Thymus (tissue), 11 donors: ENCODE results near the gene PSTPIP1. TPM values are rescaled to one million over a fixed set of nuclear protein-coding genes. Genes with fewer than 3 reads are reported as not detected.
"Not testable (repeated sequence)": the region's sequence is repeated elsewhere in the genome, so short reads cannot be mapped to it uniquely, and the experiment has no call there.

ENCODE experiments used
- DNase-seq, 9 donors: peaks; one replicate each; pipeline ENCODE4 v3.0.0-alpha.2; 2013; ENCODE audit warnings: low spot score in 9 of 9, low read depth in 6 of 9, missing footprints in 1 of 9
- H3K27ac ChIP-seq, 2 donors: one replicate each; pipeline ENCODE4 v1.5.1; 2013; ENCODE audit warnings: control low read depth in 1 of 2, low read depth in 1 of 2, low read length in 1 of 2, mild to moderate bottlenecking in 1 of 2, moderate library complexity in 1 of 2
- H3K27me3 ChIP-seq, 2 donors: one replicate each; pipeline ENCODE4 v1.5.1; 2013; ENCODE audit warnings: low read length in 1 of 2; ENCODE audit not compliant: control insufficient read depth in 2 of 2, insufficient read depth in 1 of 2
- H3K36me3 ChIP-seq, 2 donors: one replicate each; pipeline ENCODE4 v1.5.1; 2013; ENCODE audit warnings: low read length in 1 of 2, mild to moderate bottlenecking in 1 of 2, moderate library complexity in 1 of 2; ENCODE audit not compliant: control insufficient read depth in 2 of 2, insufficient read depth in 2 of 2
- H3K4me1 ChIP-seq, 2 donors: one replicate each; pipeline ENCODE4 v1.5.1; 2013; ENCODE audit warnings: low read length in 2 of 2; ENCODE audit not compliant: control insufficient read depth in 2 of 2, insufficient read depth in 2 of 2
- H3K4me3 ChIP-seq, 2 donors: one replicate each; pipeline ENCODE4 v1.5.1; 2013; ENCODE audit warnings: low read length in 2 of 2, control low read depth in 1 of 2, mild to moderate bottlenecking in 1 of 2
- H3K9me3 ChIP-seq, 2 donors: one replicate each; pipeline ENCODE4 v1.5.1; 2013; ENCODE audit warnings: low read length in 1 of 2, mild to moderate bottlenecking in 1 of 2; ENCODE audit not compliant: control insufficient read depth in 2 of 2, insufficient read depth in 1 of 2
- WGBS: extraction: QIAGEN DNeasy Blood & Tissue Kit; methylation state at CpG from one replicate; pipeline ENCODE4 v1.1.7; 2013; 5-methylcytosine and 5-hydroxymethylcytosine counted together
- polyA plus RNA-seq: library from polyadenylated mRNA; stranded (reverse); fragments of 200-250 nt; gene quantifications from one replicate; pipeline ENCODE4 v1.2.3, GENCODE V29; 2013
- total RNA-seq: library from RNA; stranded (reverse); fragments of 120-200 nt; gene quantifications from one replicate; pipeline ENCODE4 v1.2.4, GENCODE V29; 2013
- donor health status: healthy.

The PSTPIP1 gene
- total and polyA plus RNA-seq, 2 donors: 16.0 to 54.8 TPM

GRCh38 chr15:76962337-76963013 is 32.5 kb upstream of the PSTPIP1 start:
- Histone ChIP-seq H3K27me3 (no peaks in the 10 kb centered on the region), H3K27ac (no peak overlapping the region), H3K36me3 (no peaks in the 10 kb centered on the region), H3K4me3 (no peak overlapping the region), H3K9me3 (no peaks in the 10 kb centered on the region), H3K4me1 (peaks cover 0 to 3% of the 10 kb centered on the region in 2 donors)
- WGBS: 95% methylated on average over 9 of the region's 9 CpGs
- DNase-seq: no peak

GRCh38 chr15:76963596-76963995 is 31.3 kb upstream of the PSTPIP1 start:
- Histone ChIP-seq H3K36me3 (no peaks in the 10 kb centered on the region), H3K4me3 (no peak overlapping the region), H3K4me1 (peaks cover 0 to 3% of the 10 kb centered on the region in 2 donors), H3K27ac (peak overlapping the region in 1 of 2 donors; percentile 57), H3K27me3 (no peaks in the 10 kb centered on the region), H3K9me3 (no peaks in the 10 kb centered on the region)
- 94% methylated on average over 9 of the region's 9 CpGs for WGBS
- no peak for DNase-seq

- WGBS: 75% methylated on average over 5 of the region's 5 CpGs
- H3K4me3 ChIP-seq: no peak overlapping the region
Observed at GRCh38 chr15:76964157-76964556, 30.8 kb upstream of the PSTPIP1 start.

GRCh38 chr15:76966051-76966450 is 28.9 kb upstream of the PSTPIP1 start:
- 96% methylated on average over 7 of the region's 7 CpGs for WGBS
- not testable (repeated sequence) for H3K4me1 ChIP-seq, H3K36me3 ChIP-seq, H3K9me3 ChIP-seq, DNase-seq, H3K4me3 ChIP-seq, H3K27me3 ChIP-seq, H3K27ac ChIP-seq

More at GRCh38 chr15:76964157-76964556, 30.8 kb upstream of the PSTPIP1 start:
- H3K36me3 ChIP-seq: no peaks in the 10 kb centered on the region
- no peaks in the 10 kb centered on the region for H3K27me3 ChIP-seq
- no peaks in the 10 kb centered on the region for H3K9me3 ChIP-seq
- H3K4me1 ChIP-seq: peaks cover 0 to 3% of the 10 kb centered on the region in 2 donors
- no peak for DNase-seq
- peak overlapping the region in 1 of 2 donors; percentile 57 for H3K27ac ChIP-seq

GRCh38 chr15:76967067-76967466 is 27.9 kb upstream of the PSTPIP1 start:
- Histone ChIP-seq H3K27me3 (no peaks in the 10 kb centered on the region), H3K4me1 (peaks cover 0 to 3% of the 10 kb centered on the region in 2 donors), H3K9me3 (no peaks in the 10 kb centered on the region), H3K36me3 (no peaks in the 10 kb centered on the region), H3K4me3 (no peak overlapping the region), H3K27ac (no peak overlapping the region)
- WGBS: 76% methylated on average over 4 of the region's 4 CpGs
- DNase-seq: no peak

GRCh38 chr15:76968306-76968705 is 26.6 kb upstream of the PSTPIP1 start:
- WGBS: 96% methylated on average over 1 of the region's 1 CpG
- H3K9me3 ChIP-seq: no peaks in the 10 kb centered on the region

GRCh38 chr15:76972389-76973361 is 22.3 kb upstream of the PSTPIP1 start:
- Histone ChIP-seq H3K4me1 (peaks cover 0 to 5% of the 10 kb centered on the region in 2 donors), H3K4me3 (no peak overlapping the region), H3K27me3 (no peaks in the 10 kb centered on the region), H3K27ac (no peak overlapping the region), H3K36me3 (no peaks in the 10 kb centered on the region), H3K9me3 (no peaks in the 10 kb centered on the region)
- WGBS: 88% methylated on average over 21 of the region's 21 CpGs
- no peak for DNase-seq

More at GRCh38 chr15:76968306-76968705, 26.6 kb upstream of the PSTPIP1 start:
- H3K36me3 ChIP-seq: no peaks in the 10 kb centered on the region
- no peak overlapping the region for H3K4me3 ChIP-seq
- DNase-seq: no peak
- no peaks in the 10 kb centered on the region for H3K27me3 ChIP-seq
- H3K4me1 ChIP-seq: peaks cover 0 to 3% of the 10 kb centered on the region in 2 donors
- H3K27ac ChIP-seq: no peak overlapping the region

GRCh38 chr15:76973362-76973743 is 21.6 kb upstream of the PSTPIP1 start:
- H3K9me3 ChIP-seq: no peaks in the 10 kb centered on the region
- H3K4me1 ChIP-seq: peaks cover 0 to 5% of the 10 kb centered on the region in 2 donors
- H3K27ac ChIP-seq: no peak overlapping the region
- 7% methylated on average over 4 of the region's 4 CpGs for WGBS
- H3K4me3 ChIP-seq: no peak overlapping the region
- H3K27me3 ChIP-seq: no peaks in the 10 kb centered on the region
- peak in 7 of 9 donors; percentile 41 to 77 (median 47) for DNase-seq
- H3K36me3 ChIP-seq: no peaks in the 10 kb centered on the region

- Histone ChIP-seq H3K4me3 (no peak overlapping the region), H3K27me3 (no peaks in the 10 kb centered on the region), H3K36me3 (no peaks in the 10 kb centered on the region), H3K27ac (no peak overlapping the region), H3K4me1 (peaks cover 0 to 5% of the 10 kb centered on the region in 2 donors), H3K9me3 (peaks cover 0 to 2% of the 10 kb centered on the region in 2 donors)
- DNase-seq: no peak
- WGBS: 95% methylated on average over 2 of the region's 2 CpGs
Observed at GRCh38 chr15:76973906-76974305, 21.0 kb upstream of the PSTPIP1 start.
